Suppressor macrophage treated with lipopolysaccharide for 1 hour (primary cell): Measurements from ENCODE around the gene PIM3.
A peak's percentile ranks its signal among the peaks of the same experiment; 100 is the strongest.

Experiments used
- DNase-seq, 3 donors: peaks; one replicate each; pipeline ENCODE4 v3.0.0-alpha.2; 2020 to 2022

The PIM3 gene

DNA sequence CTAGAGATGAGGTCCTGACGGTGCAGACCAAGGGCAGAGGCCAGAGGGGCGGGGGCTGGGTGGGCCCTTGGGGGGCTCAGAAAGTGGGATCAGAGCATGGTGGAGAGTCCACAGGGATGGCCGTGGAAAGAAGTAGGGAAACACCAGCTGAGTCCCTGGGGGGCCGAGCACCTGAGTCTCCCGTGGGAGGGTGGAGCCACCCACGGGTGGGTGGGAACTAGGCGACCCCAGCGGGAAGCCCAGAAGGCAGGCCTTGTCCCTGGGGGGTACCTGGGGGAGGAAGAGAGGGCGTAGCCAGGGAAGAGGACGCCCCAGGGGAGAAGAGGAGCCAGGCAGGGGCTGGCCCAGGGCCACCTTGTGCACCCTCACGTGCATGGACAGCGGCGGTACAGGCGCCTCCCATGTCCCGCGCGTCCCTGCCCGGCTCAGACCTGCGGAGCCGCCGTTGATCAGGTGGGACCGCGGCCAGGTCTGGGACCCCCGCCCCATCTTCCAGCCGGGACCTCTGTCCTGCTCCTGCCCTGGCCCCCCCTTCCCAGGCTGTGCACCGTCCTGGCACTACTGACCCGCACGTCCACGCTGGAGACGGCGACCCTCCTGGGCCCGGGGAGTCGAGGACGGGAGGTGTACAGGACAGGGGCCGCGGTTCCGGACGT lies 31.9 kb upstream of the PIM3 start:
- no peak for DNase-seq

DNA sequence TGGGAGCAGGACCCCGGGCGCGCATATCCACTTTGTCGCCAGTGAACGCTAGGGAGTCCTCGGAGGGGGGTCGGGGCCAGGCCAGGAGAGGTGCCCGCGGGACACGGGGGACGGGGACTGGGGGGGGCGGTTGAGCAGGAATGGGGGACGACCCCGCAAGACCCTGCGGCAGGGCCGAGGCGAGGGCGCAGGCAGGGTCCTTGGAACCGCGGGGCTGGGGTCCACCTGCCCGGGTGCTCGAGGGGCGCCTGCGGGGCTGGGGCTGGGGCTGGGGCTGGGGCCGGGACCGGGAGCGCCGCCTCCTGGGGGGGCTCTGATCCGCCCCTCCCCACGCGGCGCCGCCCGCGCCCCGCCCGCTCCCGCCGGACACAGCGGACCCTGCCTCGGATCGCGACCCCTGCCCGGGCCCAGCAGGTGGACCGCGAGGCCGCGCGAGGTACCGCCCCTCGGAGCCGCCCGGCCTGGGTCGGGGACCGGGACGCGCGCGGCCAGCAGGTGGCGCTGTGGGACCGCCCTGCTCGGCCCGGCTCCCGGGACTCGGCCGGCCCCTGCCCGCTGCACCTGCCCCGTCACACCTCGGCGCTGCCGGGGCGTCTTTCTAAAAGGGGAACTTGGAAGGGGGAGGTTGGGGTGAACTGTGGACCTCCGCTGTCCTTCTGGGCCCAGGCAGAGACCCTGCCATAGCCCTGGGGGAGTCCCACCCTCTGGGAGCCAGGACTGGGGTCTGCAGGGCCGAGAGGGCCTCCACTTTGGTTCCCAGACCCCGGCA lies 31.2 kb upstream of the PIM3 start:
- peak; percentile 58 to 89 (median 74) for DNase-seq

DNA sequence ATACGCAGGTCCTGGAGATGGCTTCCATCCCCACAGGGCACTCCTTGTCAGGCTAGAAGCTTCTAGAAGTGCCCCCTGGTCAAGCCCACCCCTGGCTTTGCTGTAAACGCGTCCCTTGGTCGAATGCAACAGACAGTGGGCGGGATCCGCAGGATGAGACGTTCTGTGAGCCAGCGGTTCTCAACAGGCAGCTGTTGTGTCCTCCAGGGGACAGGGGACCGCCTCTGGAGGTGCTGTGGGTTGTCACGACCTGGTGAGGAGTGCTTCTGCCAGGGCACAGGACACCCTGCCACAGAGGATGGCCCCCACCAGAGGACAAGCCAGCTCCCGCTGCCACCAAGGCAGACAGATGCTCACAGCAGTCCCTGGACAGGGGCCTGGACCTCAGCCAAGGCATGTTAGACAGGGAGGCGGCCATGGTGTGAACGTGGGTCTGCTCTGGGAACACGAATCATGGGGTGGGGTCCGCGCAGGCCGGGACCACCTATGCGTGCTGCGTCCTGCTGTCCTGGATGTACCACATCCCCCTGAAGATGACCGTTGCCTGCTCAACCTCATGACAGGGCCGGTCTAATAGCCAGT lies 30.5 kb upstream of the PIM3 start:
- DNase-seq: no peak

DNA sequence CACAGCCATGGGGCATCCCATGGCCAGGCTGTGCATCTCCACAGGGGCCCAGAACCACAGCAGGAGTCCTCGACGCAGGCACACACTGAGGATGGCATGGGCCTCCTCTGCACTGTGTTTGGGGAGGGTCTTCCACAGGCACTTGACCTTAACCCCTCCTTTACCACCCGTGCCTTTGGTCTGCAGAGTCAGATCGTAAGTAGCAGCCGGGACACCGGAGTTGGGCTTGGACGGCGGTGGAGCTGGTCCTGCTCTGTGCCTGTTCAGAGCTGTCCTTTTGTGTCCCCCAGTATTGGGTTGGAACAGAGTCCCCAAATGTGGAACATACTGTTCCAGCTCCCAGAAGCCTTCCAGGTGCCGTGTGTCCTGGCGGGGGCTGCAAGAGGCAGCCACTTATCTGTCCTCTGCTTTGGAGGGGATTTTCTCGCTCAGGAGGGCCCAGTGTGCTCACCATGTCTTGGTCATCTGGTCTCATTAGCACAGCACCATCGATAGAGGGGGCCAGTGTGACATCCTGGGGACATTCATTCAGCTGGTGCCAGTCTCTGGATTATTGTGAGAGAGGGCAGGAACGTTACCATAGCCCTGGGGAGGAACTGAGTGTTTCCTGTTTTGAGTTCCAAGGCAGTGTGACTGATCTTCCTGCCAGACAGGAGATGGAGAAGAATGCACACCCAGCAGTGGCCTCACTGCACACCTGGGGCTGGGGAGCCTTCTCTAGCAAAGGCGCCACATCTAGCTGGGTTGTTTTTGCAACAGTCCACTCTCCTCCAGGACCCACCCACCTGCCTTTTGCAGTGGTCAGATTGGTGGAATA lies 29.8 kb upstream of the PIM3 start:
- DNase-seq: peak; percentile 91 to 93 (median 92)

DNA sequence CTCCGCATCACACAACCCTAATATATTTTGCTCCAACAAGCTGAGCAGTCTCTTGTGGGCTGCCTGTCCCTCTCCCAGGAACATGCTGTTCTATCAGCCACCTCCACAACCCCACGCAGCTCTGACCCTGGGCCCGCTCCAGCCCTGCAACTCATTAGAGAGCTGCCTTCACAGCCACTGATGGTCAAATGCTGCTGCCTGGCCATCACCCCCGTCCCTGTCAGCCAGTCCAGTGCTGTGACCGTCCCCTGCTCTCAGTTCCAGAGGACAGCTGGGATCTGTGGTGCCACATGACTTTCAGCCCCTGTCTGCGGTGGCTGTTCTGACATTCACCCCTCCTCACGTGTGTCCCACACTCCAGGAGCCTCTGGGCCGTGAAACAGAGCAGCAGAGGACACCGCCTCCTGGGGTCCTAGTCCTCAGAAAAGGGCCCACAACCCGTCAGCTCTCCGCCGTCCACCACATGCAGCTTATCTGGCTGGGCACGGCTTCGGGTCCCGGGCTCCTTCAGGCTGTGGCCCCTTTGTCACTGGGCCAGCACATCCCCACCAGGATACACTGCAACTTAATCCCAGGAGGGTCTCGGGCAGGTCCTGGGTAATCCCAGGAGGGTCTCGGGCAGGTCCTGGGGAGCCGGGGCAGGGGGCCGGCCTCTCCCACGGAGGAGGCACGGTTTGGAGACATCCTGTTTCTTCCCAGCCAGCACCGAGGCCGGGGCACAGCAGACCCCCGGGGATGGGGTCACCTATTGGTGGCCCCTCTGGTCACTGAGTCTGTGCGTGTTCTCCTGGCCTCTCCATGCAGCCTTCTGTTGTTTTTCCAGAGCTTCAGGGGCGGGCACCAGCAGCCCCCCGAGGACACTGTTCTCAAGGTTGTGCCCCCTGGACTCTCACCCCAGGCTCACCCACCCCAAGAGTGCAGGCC lies 27.1 kb upstream of the PIM3 start:
- no peak for DNase-seq

DNA sequence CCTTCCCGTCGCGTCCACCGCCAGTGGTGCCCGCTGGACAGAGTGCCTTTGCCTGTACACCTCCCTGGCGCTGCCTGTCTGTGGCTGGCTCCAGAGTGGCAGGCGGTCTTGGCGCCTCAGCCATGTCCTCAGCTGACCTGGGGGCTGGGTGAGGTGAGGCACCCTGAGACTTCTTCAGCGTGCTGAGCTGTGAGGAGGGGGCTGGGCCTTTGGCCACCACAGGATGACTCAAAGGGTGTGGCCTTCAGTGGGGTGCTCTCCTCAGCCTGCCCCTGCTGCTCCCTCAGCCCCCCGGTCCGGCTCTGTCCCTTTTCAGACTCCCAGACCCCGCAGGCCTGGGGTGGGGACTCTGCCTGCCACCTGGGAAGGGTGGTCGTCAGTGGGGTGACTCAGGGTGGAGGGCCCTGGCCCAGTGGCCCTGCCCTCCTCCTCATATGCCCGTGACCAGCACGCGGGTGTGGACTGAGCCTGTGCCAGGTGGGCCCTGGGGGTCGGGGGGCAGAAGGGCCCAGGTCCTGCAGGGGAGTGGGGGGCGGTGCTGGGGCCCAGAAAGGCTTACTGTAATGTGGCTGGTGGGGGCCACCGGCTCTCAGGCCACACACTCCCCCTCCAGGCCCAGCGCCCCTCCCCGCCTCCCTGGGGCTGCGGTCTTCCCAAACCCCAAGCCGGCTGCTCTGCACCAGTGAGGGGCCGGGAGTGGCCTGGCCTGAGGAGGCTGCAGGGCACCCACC lies 26.2 kb upstream of the PIM3 start:
- peak; percentile 57 to 69 (median 61) for DNase-seq

DNA sequence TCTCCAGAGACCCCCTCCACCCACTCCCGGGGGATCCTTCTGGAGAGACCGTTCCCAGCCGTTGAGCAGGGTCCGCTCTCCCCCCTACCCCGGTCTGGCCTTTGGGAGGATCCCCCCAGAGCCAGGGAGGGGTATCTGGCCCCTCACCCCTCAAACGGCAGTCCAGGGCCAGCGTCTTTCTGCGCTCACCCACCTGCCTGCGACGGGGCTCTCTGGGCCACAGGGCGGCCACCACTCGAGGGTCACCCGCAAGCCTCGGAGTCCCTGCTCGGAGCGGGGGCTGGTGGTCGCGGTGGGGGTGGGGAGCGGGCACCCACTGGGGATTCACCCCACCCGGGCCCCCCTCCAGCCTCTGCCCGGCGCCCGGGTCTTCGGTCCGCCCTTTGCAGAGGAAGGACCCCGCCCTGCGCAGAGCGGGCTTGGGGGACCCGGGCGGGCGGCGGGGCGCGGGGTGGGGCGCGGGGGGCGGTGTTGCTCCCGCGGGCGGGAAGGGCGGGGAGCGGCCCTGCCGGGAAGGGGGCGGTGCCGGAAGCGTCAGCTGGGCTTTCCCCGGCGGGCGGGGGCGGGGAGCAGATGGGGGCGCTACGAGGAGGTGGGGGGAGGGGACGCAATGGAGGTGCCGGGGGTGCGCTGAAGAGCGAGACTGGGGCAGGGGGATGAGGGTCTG lies 25.5 kb upstream of the PIM3 start:
- peak; percentile 87 to 97 (median 92) for DNase-seq

DNA sequence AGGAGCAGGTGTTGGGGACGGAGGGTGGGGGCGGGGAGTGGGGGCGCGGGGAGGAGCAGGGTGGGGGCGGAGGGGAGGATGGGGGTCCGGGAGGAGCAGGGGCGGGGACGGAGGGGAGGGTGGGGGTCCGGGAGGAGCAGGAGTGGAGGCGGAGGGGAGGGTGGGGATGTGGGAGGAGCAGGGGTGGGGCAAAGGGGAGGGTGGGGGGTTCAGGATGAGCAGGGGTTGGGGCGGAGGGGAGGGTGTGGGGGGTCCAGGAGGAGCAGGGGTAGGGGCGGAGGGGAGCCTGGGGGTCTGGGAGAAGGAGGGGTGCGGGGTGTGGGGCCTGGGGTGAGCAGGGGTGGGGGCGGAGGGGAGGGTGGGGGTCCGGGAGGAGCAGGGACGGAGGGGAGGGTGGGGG lies 25.0 kb upstream of the PIM3 start:
- peak in 1 of 3 donors; percentile 56 for DNase-seq

DNA sequence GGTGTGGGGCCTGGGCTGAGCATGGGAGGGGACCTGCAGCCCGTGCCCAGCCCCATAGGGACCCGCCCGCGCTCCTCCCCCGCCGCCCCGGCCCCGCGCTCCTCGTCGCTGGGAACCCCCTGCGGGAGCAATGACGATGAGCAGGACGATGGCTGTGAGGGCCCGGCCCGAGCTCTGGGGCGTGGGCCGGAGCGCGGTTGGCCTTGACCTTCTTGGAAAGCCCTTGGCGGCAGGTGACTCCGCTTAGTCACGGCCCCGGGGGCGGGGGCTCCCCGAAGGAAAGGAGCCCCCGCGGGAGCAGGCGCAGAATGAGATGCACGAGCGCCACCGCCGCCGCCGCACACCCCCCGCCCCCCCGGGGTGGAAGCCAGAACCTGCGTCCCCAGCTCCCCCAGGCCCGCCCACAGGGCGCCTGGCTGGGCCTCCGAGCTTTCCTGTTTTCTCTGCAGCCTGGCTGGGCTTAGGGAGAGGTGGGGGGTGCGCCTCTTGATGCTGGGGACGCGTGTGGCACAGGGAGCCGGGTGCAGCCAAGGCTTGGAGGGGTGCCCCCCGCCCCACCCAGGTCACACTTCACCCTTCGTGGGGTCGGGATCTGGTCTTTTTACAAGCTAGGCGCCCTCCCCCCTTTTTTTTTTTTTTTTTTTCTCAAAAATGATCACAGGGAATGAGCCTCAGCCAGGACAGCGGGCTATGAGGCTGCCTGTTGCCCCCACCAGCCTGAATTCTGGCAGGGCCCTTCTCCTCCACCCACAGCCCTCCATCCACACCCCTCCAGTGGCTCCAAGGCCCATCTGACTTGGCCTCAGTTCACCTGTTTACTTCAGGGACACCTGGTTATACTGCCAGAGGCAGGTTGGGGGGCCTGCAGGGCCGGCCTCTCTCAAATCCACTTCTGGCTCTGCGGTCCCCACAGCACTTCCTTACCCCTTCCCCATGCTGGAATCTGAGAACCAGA lies 24.3 kb upstream of the PIM3 start:
- DNase-seq: peak; percentile 100

DNA sequence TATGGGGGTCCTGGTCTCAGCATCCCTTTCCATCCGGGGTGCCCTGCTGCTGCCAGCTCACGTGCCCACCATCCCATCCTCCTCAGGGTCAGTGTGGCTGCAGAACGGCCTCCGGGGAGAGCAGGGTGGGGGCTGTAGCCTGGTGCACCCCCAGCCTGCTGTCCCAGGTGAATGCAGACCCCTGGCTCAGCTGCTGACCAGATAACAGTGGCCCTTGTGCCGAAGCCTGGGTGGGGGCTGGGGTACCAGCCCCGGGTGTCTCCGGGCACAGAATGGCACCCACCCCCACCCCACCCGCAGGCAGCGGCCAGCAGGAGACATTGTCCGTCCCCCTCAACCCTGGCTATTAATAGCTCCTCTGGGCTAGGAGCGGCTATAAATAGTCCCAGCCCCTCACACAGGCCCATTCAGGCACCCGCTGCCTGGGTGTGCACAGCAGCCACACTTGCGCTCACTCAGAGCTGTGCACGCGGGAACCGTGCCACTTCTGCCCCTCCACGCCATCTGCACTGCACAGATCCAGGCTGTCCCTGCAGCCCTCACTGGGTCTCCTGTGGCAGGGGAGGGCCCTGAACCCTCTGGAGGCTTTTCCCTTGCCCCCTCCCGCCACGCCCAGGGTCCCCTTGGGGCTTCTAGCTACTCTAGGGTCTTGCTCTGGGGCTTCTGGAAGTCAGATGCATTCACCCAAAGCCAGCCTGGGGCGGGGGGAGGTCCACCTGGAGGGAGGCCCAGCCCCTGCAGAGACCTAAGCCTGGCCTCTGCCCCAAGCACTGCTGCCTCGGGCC lies 23.4 kb upstream of the PIM3 start:
- DNase-seq: no peak

DNA sequence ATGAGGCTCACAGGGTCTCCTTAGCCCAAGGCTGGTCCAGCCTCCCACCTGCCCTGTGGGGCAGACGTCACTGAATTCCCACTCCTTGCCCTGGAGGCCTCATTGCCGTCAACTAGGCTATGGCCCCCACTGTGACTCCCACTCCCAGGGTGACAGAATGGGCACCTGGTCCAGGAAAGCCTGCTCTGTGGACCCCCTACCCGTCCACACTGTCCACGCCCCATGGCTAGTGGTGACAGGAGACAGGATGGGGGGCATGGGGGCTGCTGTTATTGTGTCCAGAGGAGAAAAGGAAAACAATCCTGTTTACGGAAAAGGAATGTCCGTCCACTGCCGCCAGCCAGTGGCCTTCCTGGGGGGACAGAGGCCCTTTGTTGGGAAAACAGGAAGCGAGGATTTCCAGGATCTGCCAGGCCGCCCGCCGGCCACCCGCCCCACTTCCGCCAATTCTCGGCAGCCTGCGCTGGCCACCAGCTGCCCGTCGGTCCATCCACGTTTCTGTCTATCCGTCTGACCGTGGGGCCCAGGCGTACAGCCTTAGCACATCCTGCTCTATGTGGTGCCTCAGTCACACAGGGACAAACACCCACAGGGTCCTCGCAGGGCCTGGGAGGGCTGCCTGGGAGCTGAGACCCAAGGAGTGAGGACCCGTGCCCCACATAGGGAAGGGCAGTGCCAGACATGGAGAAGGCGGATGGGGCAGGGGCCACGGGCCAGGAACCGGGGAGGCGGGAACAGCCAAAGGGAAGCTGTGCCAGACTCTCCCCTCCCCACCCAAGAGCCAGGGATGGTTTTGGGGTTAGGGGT lies 22.6 kb upstream of the PIM3 start:
- no peak for DNase-seq

DNA sequence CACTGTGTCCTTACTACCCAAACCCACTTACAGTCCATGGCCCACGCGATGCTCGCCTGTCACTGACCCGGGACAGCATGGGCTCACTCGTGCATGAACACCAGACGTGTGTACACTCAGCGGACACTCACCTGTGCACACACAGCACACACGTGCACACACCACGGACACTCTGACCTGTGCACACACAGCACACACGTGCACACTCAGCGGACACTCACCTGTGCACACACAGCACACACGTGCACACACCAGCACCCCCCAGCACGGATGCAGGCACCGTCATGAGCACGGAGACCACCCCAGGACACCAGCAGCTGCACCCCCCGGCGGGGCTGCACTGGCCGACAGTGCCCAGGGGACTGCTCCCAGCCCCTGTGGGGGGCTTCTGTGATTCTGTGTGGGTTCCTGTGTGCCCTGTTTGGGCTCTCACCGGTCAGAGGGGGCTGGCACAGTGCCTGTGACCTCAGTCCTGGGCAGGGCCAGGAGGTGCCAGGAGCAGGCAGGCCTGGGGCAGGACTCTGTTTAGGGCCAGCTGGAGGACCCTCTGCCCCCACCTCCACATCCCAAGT lies 21.9 kb upstream of the PIM3 start:
- DNase-seq: no peak

DNA sequence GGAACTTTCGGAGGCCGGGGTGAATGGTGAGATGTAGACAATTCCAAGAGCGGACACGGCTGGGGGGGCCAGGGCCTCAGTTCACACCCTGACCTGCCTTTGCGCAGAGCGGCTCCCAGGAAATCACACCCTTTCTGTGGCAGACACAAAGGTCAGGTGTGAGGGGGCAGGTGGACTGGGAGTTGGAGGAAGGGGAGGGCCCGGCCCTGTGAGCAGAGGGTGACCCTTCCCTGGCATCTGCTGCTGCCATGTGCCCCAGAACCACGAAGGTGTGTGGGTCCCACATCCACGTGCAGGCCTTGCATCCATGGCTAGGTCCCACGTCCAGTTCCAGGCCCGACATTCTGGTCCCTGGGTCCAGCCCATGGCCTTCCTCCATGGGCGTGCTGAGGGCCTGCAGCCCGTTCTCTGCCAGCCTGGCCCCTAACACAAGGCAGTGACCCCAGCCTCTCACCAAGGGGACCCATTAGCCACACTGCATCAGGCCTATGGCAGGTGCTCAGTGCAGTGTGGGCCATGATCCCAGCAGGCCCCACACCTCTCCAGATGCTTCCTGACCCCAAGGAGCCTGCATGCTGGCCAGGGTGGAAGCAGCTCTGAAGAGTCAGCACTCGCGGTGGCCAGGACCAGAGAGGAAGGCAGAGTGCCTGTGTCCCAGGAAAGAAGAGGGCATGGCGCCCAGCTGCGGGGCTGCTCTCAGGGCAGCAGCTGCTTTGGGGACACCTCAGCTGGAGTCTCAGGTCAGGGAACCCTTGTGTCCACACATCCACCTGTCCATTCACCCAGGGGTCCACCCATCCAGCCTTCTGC lies 18.9 kb upstream of the PIM3 start:
- no peak for DNase-seq

DNA sequence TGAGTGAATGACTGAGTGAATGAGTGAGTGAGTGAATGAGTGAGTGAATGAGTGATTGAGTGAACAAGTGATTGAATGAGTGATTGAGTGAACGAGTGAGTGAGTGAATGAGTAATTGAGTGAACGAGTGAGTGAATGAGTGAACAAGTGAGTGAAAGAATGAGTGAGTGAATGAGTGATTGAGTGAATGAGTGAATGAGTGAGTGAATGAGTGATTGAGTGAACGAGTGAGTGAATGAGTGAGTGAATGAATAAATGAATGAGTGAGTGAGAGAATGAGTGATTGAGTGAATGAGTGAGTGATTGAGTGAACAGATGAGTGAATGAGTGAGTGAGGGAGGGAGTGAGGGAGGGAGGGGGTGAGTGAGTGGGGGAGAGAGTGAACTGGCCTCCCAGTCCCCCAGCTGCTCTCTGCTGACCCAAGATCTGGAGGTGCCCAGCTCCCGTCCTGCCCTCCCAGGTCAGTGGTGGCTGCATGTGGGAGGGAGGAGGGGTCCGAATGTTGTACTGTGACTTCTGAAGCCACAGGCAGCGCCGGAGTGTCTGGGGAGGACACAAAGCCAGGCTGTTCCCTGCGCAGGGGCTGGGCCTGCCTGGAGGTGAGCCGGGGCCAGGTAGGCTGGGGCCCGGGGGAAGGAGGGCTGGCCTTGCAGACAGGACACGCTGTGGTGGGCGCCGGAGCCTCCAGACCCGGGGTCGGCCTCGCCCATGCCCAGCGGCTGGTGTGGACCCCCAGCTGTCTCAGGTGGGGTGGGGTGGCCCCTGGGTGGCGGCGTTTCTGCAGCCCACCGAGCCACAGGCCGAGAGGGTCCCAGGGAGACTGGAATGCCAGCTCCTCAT lies 17.8 kb upstream of the PIM3 start:
- no peak for DNase-seq

DNA sequence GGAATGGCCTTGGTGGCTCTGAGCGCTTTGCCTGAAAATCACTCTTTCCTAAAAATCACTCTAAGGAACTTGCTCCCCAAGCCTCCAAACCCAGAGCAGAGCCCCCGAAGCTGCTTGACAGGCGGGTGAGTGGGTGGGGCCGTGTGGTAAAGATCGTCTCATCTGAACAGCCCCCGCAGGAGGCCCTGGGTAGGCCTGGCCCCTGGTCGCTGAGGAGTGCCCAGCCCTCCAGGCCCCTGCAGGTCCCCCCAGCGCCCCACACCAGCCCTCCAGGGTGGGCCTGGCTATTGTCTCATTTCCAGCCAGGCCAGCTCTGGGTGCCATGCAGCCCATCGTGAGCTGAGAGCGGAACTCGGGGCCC lies 17.2 kb upstream of the PIM3 start:
- DNase-seq: no peak
